K562 (cell line): ENCODE measurements around the gene CMIP. TPM values are rescaled to one million over a fixed set of nuclear protein-coding genes. Genes with fewer than 3 reads are reported as not detected.

ENCODE experiments used
- BRCA1 ChIP-seq, 2 experiments: fragments of 450-650 bp in 1 of 2; sonication (generic) in 1 of 2; formaldehyde crosslinking in 1 of 2; IDR thresholded peaks; 2 replicates each; pipeline versions ENCODE4 v1.5.0 to v1.6.1; 2017 to 2020; ENCODE audit warnings: mild to moderate bottlenecking in 1 of 2, missing genetic modification reagents in 1 of 2
- CC2D1A ChIP-seq: fragments of 450-650 bp; IDR thresholded peaks from 2 replicates; pipeline ENCODE4 v1.6.1; 2017; ENCODE audit warnings: mild to moderate bottlenecking
- CHD4 ChIP-seq: fragments of 200-600 bp; sonication (generic); IDR thresholded peaks from 3 replicates; pipeline ENCODE4 v1.6.1; 2012; ENCODE audit warnings: low read depth, mild to moderate bottlenecking, mixed read lengths, low read length, inconsistent platforms; ENCODE audit not compliant: insufficient read depth, insufficient replicate concordance, poor library complexity, severe bottlenecking
- CTBP1 ChIP-seq: fragments of 450-650 bp; IDR thresholded peaks from 2 replicates; pipeline ENCODE4 v1.6.1; 2016; ENCODE audit warnings: borderline replicate concordance
- HDAC2 ChIP-seq: fragments of 450-650 bp; IDR thresholded peaks from 2 replicates; pipeline ENCODE4 v1.6.1; 2016; ENCODE audit warnings: mild to moderate bottlenecking
- MBD2 ChIP-seq: sonication (generic); IDR thresholded peaks from 2 replicates; pipeline ENCODE4 v1.6.1; 2016; ENCODE audit warnings: low read depth, borderline replicate concordance
- PHB ChIP-seq: fragments of 250-450 bp; sonication (Bioruptor Pico); IDR thresholded peaks from 2 replicates; pipeline ENCODE4 v1.5.0; 2021
- RBM39 ChIP-seq: fragments of 200-400 bp; formaldehyde crosslinking; optimal IDR thresholded peaks from 2 replicates; pipeline ENCODE3; 2018; ENCODE audit warnings: low read depth, low read length
- ZNF561 ChIP-seq: fragments of 450-650 bp; formaldehyde crosslinking; conservative IDR thresholded peaks from 2 replicates; pipeline ENCODE4 v1.4.0; 2020; ENCODE audit warnings: mild to moderate bottlenecking, moderate library complexity
- polyA plus RNA-seq, 8 experiments: library from polyadenylated mRNA; depleted of rRNA in 4 of 8; stranded (reverse) in 5 of 8; unstranded in 3 of 8; fragments of >200 nt; fragmentation: Nextera tagmentation in 2 of 8; fragmentation: Illumina TruSeq in 1 of 8; extraction: Ambion mirVana in 2 of 8; extraction: Trizol in 1 of 8; gene quantifications; 2 replicates each; pipeline versions ENCODE4 v1.2.1 to v1.2.3, GENCODE V29; 2011 to 2014; ENCODE audit warnings: inconsistent platforms in 1 of 8, missing spikeins in 1 of 8
- total RNA-seq, 7 experiments: library from RNA; depleted of rRNA in 6 of 7; stranded (reverse); fragments of >200 nt in 6 of 7; fragmentation: Illumina TruSeq in 2 of 7; extraction: Trizol in 2 of 7; gene quantifications; 2 replicates each; pipeline versions ENCODE4 v1.2.1 to v1.2.3, GENCODE V29; 2011 to 2021; ENCODE audit warnings: low replicate concordance in 1 of 7
- TF ChIP-seq, protein P1 (sequence below): fragments of 250-450 bp; sonication (Bioruptor Pico); IDR thresholded peaks from 2 replicates; pipeline ENCODE4 v1.5.0; 2021
- TF ChIP-seq, protein P2 (sequence below): fragments of 250-450 bp; sonication (Bioruptor Pico); IDR thresholded peaks from 2 replicates; pipeline ENCODE4 v1.5.0; 2020; ENCODE audit warnings: mild to moderate bottlenecking, borderline replicate concordance
- TF ChIP-seq, protein P3 (sequence below): fragments of 450-650 bp; formaldehyde crosslinking; IDR thresholded peaks from 2 replicates; pipeline ENCODE4 v1.4.0; 2020; ENCODE audit warnings: mild to moderate bottlenecking, moderate library complexity
- TF ChIP-seq, protein P4 (sequence below): fragments of 450-650 bp; IDR thresholded peaks from one replicate; pipeline ENCODE4 v1.6.1; 2018; ENCODE audit warnings: mild to moderate bottlenecking, moderate library complexity; ENCODE audit not compliant: partially characterized antibody
- TF ChIP-seq, protein P5 (sequence below): fragments of 250-450 bp; sonication (Bioruptor Pico); IDR thresholded peaks from 2 replicates; pipeline ENCODE4 v1.4.0; 2020
- TF ChIP-seq, protein P6 (sequence below): fragments of 250-450 bp; sonication (Bioruptor Pico); IDR thresholded peaks from 2 replicates; pipeline ENCODE4 v1.6.1; 2021; ENCODE audit warnings: mild to moderate bottlenecking
- TF ChIP-seq, protein P7 (sequence below): sonication (generic); formaldehyde crosslinking; IDR thresholded peaks from 2 replicates; pipeline ENCODE4 v1.8.0; 2022; ENCODE audit warnings: missing genetic modification reagents, mild to moderate bottlenecking, moderate library complexity, borderline replicate concordance
- TF ChIP-seq, protein P8 (sequence below): fragments of 450-650 bp; formaldehyde crosslinking; IDR thresholded peaks from 2 replicates; pipeline ENCODE4 v1.4.0; 2020; ENCODE audit warnings: mild to moderate bottlenecking, moderate library complexity

The CMIP gene
- total and polyA plus RNA-seq, 9 of the 15 experiments (the other 6 are each of a cell fraction or from before 2014, with no cell fraction given) = 0.94 to 82.5 (median 10.3) TPM

DNA sequence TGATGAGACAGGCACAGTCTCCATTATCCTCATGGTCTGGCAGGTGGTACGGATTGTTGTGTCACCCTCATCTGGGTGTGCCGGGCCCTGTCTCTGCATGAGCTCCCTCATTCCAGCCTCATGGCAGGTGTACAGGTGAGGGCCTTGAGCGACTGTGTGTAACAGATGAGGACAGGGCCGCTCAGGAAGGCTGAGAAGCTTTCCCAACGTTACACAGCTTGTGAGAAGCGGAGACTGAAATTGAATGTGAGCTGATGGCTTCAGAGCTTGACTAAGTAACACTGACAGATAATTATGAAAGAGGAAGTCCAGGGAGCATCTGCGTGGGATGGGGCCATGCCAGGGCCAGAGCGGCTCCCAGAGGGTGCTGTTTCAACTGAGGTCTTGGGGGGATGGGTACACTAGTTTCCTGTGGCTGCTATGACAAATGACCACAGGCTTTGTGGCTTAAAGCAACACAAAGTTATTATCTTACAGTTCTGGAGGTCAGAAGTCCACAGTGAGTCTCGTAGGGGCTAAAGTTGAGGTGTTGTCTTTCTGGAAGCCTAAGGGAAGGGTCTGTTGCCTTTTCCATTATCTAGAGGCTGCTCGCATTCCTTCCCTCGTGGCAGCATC is 36.7 kb downstream of the CMIP start (continued):
- TF ChIP-seq, protein P1, sequence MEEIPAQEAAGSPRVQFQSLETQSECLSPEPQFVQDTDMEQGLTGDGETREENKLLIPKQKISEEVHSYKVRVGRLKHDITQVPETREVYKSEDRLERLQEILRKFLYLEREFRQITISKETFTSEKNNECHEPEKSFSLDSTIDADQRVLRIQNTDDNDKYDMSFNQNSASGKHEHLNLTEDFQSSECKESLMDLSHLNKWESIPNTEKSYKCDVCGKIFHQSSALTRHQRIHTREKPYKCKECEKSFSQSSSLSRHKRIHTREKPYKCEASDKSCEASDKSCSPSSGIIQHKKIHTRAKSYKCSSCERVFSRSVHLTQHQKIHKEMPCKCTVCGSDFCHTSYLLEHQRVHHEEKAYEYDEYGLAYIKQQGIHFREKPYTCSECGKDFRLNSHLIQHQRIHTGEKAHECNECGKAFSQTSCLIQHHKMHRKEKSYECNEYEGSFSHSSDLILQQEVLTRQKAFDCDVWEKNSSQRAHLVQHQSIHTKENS = no peak
- TF ChIP-seq, protein P2, sequence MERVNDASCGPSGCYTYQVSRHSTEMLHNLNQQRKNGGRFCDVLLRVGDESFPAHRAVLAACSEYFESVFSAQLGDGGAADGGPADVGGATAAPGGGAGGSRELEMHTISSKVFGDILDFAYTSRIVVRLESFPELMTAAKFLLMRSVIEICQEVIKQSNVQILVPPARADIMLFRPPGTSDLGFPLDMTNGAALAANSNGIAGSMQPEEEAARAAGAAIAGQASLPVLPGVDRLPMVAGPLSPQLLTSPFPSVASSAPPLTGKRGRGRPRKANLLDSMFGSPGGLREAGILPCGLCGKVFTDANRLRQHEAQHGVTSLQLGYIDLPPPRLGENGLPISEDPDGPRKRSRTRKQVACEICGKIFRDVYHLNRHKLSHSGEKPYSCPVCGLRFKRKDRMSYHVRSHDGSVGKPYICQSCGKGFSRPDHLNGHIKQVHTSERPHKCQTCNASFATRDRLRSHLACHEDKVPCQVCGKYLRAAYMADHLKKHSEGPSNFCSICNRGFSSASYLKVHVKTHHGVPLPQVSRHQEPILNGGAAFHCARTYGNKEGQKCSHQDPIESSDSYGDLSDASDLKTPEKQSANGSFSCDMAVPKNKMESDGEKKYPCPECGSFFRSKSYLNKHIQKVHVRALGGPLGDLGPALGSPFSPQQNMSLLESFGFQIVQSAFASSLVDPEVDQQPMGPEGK = no peak
- TF ChIP-seq CTBP1 (peak; percentile 99), CHD4 (no peak), BRCA1 (IDR thresholded peaks at IDR 0.05) (no peak), BRCA1 (CRISPR knock-in tag; IDR thresholded peaks at IDR 0.05) (no peak), ZNF561 (CRISPR knock-in tag) (no peak), MBD2 (peak; percentile 74; the same call in 1 of the 2 replicates), HDAC2 (no peak; the same call in none of the 2 replicates), CC2D1A (no peak), PHB (CRISPR knock-in tag) (no peak), RBM39 (no peak)
- TF ChIP-seq, protein P3, sequence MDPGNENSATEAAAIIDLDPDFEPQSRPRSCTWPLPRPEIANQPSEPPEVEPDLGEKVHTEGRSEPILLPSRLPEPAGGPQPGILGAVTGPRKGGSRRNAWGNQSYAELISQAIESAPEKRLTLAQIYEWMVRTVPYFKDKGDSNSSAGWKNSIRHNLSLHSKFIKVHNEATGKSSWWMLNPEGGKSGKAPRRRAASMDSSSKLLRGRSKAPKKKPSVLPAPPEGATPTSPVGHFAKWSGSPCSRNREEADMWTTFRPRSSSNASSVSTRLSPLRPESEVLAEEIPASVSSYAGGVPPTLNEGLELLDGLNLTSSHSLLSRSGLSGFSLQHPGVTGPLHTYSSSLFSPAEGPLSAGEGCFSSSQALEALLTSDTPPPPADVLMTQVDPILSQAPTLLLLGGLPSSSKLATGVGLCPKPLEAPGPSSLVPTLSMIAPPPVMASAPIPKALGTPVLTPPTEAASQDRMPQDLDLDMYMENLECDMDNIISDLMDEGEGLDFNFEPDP (CRISPR knock-in tag) = no peak
- TF ChIP-seq, protein P4, sequence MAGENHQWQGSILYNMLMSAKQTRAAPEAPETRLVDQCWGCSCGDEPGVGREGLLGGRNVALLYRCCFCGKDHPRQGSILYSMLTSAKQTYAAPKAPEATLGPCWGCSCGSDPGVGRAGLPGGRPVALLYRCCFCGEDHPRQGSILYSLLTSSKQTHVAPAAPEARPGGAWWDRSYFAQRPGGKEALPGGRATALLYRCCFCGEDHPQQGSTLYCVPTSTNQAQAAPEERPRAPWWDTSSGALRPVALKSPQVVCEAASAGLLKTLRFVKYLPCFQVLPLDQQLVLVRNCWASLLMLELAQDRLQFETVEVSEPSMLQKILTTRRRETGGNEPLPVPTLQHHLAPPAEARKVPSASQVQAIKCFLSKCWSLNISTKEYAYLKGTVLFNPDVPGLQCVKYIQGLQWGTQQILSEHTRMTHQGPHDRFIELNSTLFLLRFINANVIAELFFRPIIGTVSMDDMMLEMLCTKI = no peak
- TF ChIP-seq, protein P5, sequence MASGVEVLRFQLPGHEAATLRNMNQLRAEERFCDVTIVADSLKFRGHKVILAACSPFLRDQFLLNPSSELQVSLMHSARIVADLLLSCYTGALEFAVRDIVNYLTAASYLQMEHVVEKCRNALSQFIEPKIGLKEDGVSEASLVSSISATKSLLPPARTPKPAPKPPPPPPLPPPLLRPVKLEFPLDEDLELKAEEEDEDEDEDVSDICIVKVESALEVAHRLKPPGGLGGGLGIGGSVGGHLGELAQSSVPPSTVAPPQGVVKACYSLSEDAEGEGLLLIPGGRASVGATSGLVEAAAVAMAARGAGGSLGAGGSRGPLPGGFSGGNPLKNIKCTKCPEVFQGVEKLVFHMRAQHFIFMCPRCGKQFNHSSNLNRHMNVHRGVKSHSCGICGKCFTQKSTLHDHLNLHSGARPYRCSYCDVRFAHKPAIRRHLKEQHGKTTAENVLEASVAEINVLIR (CRISPR knock-in tag) = no peak
- TF ChIP-seq, protein P6, sequence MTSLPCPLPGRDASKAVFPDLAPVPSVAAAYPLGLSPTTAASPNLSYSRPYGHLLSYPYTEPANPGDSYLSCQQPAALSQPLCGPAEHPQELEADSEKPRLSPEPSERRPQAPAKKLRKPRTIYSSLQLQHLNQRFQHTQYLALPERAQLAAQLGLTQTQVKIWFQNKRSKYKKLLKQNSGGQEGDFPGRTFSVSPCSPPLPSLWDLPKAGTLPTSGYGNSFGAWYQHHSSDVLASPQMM = no peak
- TF ChIP-seq, protein P7, sequence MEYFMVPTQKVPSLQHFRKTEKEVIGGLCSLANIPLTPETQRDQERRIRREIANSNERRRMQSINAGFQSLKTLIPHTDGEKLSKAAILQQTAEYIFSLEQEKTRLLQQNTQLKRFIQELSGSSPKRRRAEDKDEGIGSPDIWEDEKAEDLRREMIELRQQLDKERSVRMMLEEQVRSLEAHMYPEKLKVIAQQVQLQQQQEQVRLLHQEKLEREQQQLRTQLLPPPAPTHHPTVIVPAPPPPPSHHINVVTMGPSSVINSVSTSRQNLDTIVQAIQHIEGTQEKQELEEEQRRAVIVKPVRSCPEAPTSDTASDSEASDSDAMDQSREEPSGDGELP = peak; percentile 81
- TF ChIP-seq, protein P8, sequence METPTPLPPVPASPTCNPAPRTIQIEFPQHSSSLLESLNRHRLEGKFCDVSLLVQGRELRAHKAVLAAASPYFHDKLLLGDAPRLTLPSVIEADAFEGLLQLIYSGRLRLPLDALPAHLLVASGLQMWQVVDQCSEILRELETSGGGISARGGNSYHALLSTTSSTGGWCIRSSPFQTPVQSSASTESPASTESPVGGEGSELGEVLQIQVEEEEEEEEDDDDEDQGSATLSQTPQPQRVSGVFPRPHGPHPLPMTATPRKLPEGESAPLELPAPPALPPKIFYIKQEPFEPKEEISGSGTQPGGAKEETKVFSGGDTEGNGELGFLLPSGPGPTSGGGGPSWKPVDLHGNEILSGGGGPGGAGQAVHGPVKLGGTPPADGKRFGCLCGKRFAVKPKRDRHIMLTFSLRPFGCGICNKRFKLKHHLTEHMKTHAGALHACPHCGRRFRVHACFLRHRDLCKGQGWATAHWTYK (CRISPR knock-in tag) = peak; percentile 95
